Activated CD4-positive, alpha-beta memory T cell treated with anti-CD3 and anti-CD28 coated beads for 36 hours (primary cell): ENCODE results near the gene TTLL11. TPM values are rescaled to one million over a fixed set of nuclear protein-coding genes. Genes with fewer than 3 reads are reported as not detected.

Experiments
- CTCF ChIA-PET: fragments of 350-600 bp; sonication (Branson Sonifier 250); formaldehyde crosslinking; loops from one replicate; lab custom pipeline; 2021; ENCODE audit warnings: antibody characterized with exemption, inconsistent platforms; lab: Charles Lee
- POLR2A ChIA-PET: fragments of 350-600 bp; sonication (Branson Sonifier 250); formaldehyde crosslinking; loops from one replicate; lab custom pipeline; 2021; ENCODE audit warnings: antibody characterized with exemption; lab: Charles Lee
- DNase-seq: peaks from one replicate; pipeline ENCODE4 v3.0.0-alpha.2; 2020
- H3K27ac Mint-ChIP-seq: one replicate; pipeline ENCODE4 v1.8.0; 2021; ENCODE audit warnings: mixed read lengths
- H3K27me3 Mint-ChIP-seq: one replicate; pipeline ENCODE4 v1.8.0; 2021; ENCODE audit warnings: mixed read lengths
- H3K36me3 Mint-ChIP-seq: one replicate; pipeline ENCODE4 v1.8.0; 2021; ENCODE audit warnings: mixed read lengths
- H3K4me1 Mint-ChIP-seq: one replicate; pipeline ENCODE4 v1.8.0; 2021; ENCODE audit warnings: low read depth, mixed read lengths
- H3K4me3 Mint-ChIP-seq: one replicate; pipeline ENCODE4 v1.8.0; 2021; ENCODE audit warnings: mild to moderate bottlenecking, mixed read lengths
- H3K9me3 Mint-ChIP-seq: one replicate; pipeline ENCODE4 v1.8.0; 2021; ENCODE audit warnings: mixed read lengths
- intact Hi-C: fragments of 100-400 bp; cut with micrococcal nuclease; formaldehyde crosslinking; loops from one replicate; pipeline ENCODE4 v1.15.1; 2023
- total RNA-seq, 2 experiments: library from RNA; stranded (reverse); gene quantifications; one replicate each; pipeline ENCODE4 v1.2.3, GENCODE V29; 2021

TTLL11 gene
- total RNA-seq, 2 experiments from 2014 or later = 0.97 TPM

GRCh38 chr9:121786543-121786948 lies 306.6 kb downstream of the TTLL11 start:
- ChIA-PET CTCF (no interaction called here), POLR2A (no interaction called here)
- Mint-ChIP-seq H3K27ac (no peak overlapping the region), H3K4me3 (no peak overlapping the region), H3K4me1 (no peaks in the 10 kb centered on the region), H3K36me3 (no peaks in the 10 kb centered on the region), H3K27me3 (peaks cover 2% of the 10 kb centered on the region), H3K9me3 (no peaks in the 10 kb centered on the region)
- intact Hi-C loops = no loop called here
- DNase-seq = peak; percentile 4

- Mint-ChIP-seq H3K4me3 (no peak overlapping the region), H3K27ac (no peak overlapping the region), H3K27me3 (peaks cover 2% of the 10 kb centered on the region), H3K36me3 (no peaks in the 10 kb centered on the region), H3K9me3 (no peaks in the 10 kb centered on the region), H3K4me1 (no peaks in the 10 kb centered on the region)
- peak; percentile 5 for DNase-seq
- CTCF ChIA-PET = interaction anchor here (0.8 kb wide), 1 partner anchor 240 kb away, joined by 3 read pairs; no protein-coding TSS in a partner anchor
- intact Hi-C loops = no loop called here
- POLR2A ChIA-PET = no interaction called here
Measured at GRCh38 chr9:121785673-121786542, 307.2 kb downstream of the TTLL11 start.

- H3K27me3 Mint-ChIP-seq = peaks cover 6% of the 10 kb centered on the region
- H3K36me3 Mint-ChIP-seq = no peaks in the 10 kb centered on the region
- ChIA-PET POLR2A (no interaction called here), CTCF (interaction anchor here (0.8 kb wide), 1 partner anchor 239 kb away, joined by 3 read pairs; no protein-coding TSS in a partner anchor)
- no peaks in the 10 kb centered on the region for H3K4me1 Mint-ChIP-seq
- intact Hi-C loops = no loop called here
- H3K9me3 Mint-ChIP-seq = no peaks in the 10 kb centered on the region
- no peak overlapping the region for H3K27ac Mint-ChIP-seq
- no peak overlapping the region for H3K4me3 Mint-ChIP-seq
- no peak for DNase-seq
Measured at GRCh38 chr9:121784731-121785411, 308.2 kb downstream of the TTLL11 start.

- intact Hi-C loops = no loop called here
- H3K4me1 Mint-ChIP-seq = no peaks in the 10 kb centered on the region
- no peaks in the 10 kb centered on the region for H3K9me3 Mint-ChIP-seq
- peak; percentile 5 for DNase-seq
- CTCF ChIA-PET = no interaction called here
- H3K27ac Mint-ChIP-seq = no peak overlapping the region
- H3K27me3 Mint-ChIP-seq = peaks cover 7% of the 10 kb centered on the region
- POLR2A ChIA-PET = no interaction called here
- H3K4me3 Mint-ChIP-seq = no peak overlapping the region
- no peaks in the 10 kb centered on the region for H3K36me3 Mint-ChIP-seq
Measured at GRCh38 chr9:121783521-121784507, 309.3 kb downstream of the TTLL11 start.

- ChIA-PET POLR2A (no interaction called here), CTCF (no interaction called here)
- Mint-ChIP-seq H3K4me1 (no peaks in the 10 kb centered on the region), H3K9me3 (peaks cover 3% of the 10 kb centered on the region), H3K27me3 (peaks cover 7% of the 10 kb centered on the region), H3K36me3 (no peaks in the 10 kb centered on the region), H3K4me3 (no peak overlapping the region), H3K27ac (no peak overlapping the region)
- intact Hi-C loops = no loop called here
- DNase-seq = no peak
Measured at GRCh38 chr9:121783111-121783510, 310.0 kb downstream of the TTLL11 start.

GRCh38 chr9:121782514-121783110 lies 310.5 kb downstream of the TTLL11 start:
- intact Hi-C loops = no loop called here
- H3K4me3 Mint-ChIP-seq = no peak overlapping the region
- no peaks in the 10 kb centered on the region for H3K4me1 Mint-ChIP-seq
- H3K27ac Mint-ChIP-seq = no peak overlapping the region
- H3K36me3 Mint-ChIP-seq = no peaks in the 10 kb centered on the region
- ChIA-PET CTCF (no interaction called here), POLR2A (no interaction called here)
- peaks cover 7% of the 10 kb centered on the region for H3K27me3 Mint-ChIP-seq
- H3K9me3 Mint-ChIP-seq = peaks cover 3% of the 10 kb centered on the region
- peak; percentile 4 for DNase-seq

GRCh38 chr9:121781701-121782464 lies 311.2 kb downstream of the TTLL11 start:
- DNase-seq = peak; percentile 4
- Mint-ChIP-seq H3K27me3 (peaks cover 7% of the 10 kb centered on the region), H3K27ac (no peak overlapping the region), H3K4me3 (no peak overlapping the region), H3K4me1 (no peaks in the 10 kb centered on the region), H3K9me3 (peaks cover 3% of the 10 kb centered on the region), H3K36me3 (no peaks in the 10 kb centered on the region)
- POLR2A ChIA-PET = no interaction called here
- intact Hi-C loops = no loop called here
- CTCF ChIA-PET = no interaction called here

- DNase-seq = no peak
- intact Hi-C loops = no loop called here
- H3K27ac Mint-ChIP-seq = no peak overlapping the region
Measured at GRCh38 chr9:121781145-121781548, 312.0 kb downstream of the TTLL11 start.

GRCh38 chr9:121780177-121781040 lies 312.7 kb downstream of the TTLL11 start:
- CTCF ChIA-PET = no interaction called here
- intact Hi-C loops = no loop called here

More at GRCh38 chr9:121781145-121781548, 312.0 kb downstream of the TTLL11 start:
- Mint-ChIP-seq H3K9me3 (peaks cover 3% of the 10 kb centered on the region), H3K36me3 (no peaks in the 10 kb centered on the region), H3K27me3 (peaks cover 5% of the 10 kb centered on the region), H3K4me1 (no peaks in the 10 kb centered on the region), H3K4me3 (no peak overlapping the region)
- ChIA-PET CTCF (no interaction called here), POLR2A (no interaction called here)

GRCh38 chr9:121779381-121780117 lies 313.6 kb downstream of the TTLL11 start:
- intact Hi-C loops = no loop called here

More at GRCh38 chr9:121780177-121781040, 312.7 kb downstream of the TTLL11 start:
- peak; percentile 5 for DNase-seq
- peaks cover 5% of the 10 kb centered on the region for H3K27me3 Mint-ChIP-seq
- H3K4me1 Mint-ChIP-seq = no peaks in the 10 kb centered on the region
- no peaks in the 10 kb centered on the region for H3K36me3 Mint-ChIP-seq
- peaks cover 3% of the 10 kb centered on the region for H3K9me3 Mint-ChIP-seq
- no peak overlapping the region for H3K4me3 Mint-ChIP-seq
- H3K27ac Mint-ChIP-seq = no peak overlapping the region
- POLR2A ChIA-PET = no interaction called here

More at GRCh38 chr9:121779381-121780117, 313.6 kb downstream of the TTLL11 start:
- Mint-ChIP-seq H3K9me3 (peaks cover 3% of the 10 kb centered on the region), H3K4me1 (no peaks in the 10 kb centered on the region), H3K36me3 (no peaks in the 10 kb centered on the region), H3K4me3 (no peak overlapping the region), H3K27me3 (peaks cover 5% of the 10 kb centered on the region), H3K27ac (no peak overlapping the region)
- POLR2A ChIA-PET = no interaction called here
- CTCF ChIA-PET = no interaction called here
- no peak for DNase-seq
